ENCODE measurements around the gene ABHD17C.

DNA sequence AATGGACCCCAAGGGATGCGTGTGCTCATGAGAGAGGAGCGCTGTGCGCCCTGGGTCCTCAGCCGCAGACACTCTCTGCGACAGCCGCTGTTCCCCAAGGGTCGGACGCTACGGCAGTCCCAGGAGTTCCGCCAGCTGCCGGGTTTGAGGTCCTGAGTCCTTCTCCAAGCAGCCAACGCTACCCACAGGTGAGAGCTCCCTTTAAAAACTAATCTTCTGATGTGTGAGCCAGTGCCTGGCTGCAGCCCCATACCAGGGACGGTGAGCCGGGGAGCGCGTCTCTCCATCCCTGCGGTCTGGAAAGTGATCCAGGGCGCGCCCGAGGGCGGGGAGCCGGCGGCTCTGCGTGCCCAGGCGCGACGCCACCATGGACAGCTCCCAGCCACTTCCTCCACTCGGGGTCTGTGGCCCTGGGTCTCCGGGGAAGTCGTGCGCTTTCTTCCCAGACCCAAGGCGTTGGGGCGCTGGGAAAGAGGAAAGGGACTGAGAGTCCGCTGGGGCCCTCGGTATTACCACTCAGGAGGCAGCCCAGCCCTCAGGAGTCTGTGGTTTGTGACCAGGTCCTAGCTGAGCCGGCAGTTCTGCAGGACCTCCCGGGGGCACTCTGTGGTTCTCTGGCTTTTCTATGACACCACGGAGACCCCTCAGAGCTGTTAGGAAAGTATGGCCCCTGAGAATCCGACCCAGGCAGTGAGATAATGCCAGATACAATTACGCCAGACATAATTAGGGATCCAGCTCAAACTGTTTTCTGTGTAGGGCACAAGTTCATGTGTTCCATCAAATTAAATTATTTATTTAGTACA lies 85.5 kb downstream of the ABHD17C start:
- TF ChIP-seq, protein P1, sequence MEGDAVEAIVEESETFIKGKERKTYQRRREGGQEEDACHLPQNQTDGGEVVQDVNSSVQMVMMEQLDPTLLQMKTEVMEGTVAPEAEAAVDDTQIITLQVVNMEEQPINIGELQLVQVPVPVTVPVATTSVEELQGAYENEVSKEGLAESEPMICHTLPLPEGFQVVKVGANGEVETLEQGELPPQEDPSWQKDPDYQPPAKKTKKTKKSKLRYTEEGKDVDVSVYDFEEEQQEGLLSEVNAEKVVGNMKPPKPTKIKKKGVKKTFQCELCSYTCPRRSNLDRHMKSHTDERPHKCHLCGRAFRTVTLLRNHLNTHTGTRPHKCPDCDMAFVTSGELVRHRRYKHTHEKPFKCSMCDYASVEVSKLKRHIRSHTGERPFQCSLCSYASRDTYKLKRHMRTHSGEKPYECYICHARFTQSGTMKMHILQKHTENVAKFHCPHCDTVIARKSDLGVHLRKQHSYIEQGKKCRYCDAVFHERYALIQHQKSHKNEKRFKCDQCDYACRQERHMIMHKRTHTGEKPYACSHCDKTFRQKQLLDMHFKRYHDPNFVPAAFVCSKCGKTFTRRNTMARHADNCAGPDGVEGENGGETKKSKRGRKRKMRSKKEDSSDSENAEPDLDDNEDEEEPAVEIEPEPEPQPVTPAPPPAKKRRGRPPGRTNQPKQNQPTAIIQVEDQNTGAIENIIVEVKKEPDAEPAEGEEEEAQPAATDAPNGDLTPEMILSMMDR (IDR thresholded peaks at IDR 0.05; ENCODE audit: insufficient read depth, low read length) = no peak
- peak; percentile 97 for TF ChIP-seq REST (IDR thresholded peaks at IDR 0.05; ENCODE audit: insufficient replicate concordance, low read depth)
- no peak for TF ChIP-seq POLR2AphosphoS5 (IDR thresholded peaks at IDR 0.05; ENCODE audit: low read depth)
- TF ChIP-seq GABPA (IDR thresholded peaks at IDR 0.05; ENCODE audit: low read depth) = no peak
